HG02678 (cell line): ENCODE measurements around the gene DNAH7.
A peak's percentile ranks its signal among the peaks of the same experiment; 100 is the strongest.

ENCODE experiments used
- ATAC-seq: cut with Tn5 transposase; IDR thresholded peaks from one replicate; pipeline ENCODE4 v1.9.1; 2021; ENCODE audit warnings: mild to moderate bottlenecking, moderate library complexity; ENCODE audit not compliant: unreplicated experiment

DNAH7 gene

GRCh38 chr2:196079052-196079451 lies 10.4 kb upstream of the DNAH7 start:
- no peak for ATAC-seq

- no peak for ATAC-seq
These were observed 9.2 kb upstream of the DNAH7 start for GRCh38 chr2:196077821-196078220.

GRCh38 chr2:196076778-196077568 lies 8.3 kb upstream of the DNAH7 start:
- peak; percentile 49 for ATAC-seq

- ATAC-seq = no peak
These were observed 6.6 kb upstream of the DNAH7 start for GRCh38 chr2:196075196-196075595.

GRCh38 chr2:196074631-196075030 lies 6.0 kb upstream of the DNAH7 start:
- ATAC-seq = no peak

GRCh38 chr2:196073521-196073920 lies 4.9 kb upstream of the DNAH7 start:
- no peak for ATAC-seq

GRCh38 chr2:196067088-196067382 lies 1.6 kb downstream of the DNAH7 start:
- ATAC-seq = no peak

- ATAC-seq = no peak
These were observed 2.1 kb downstream of the DNAH7 start for GRCh38 chr2:196066291-196067087.

- ATAC-seq = no peak
These were observed 4.9 kb downstream of the DNAH7 start for GRCh38 chr2:196063773-196064172.

- ATAC-seq = no peak
These were observed 9.1 kb downstream of the DNAH7 start for GRCh38 chr2:196059491-196059960.

GRCh38 chr2:196054631-196055030 lies 14.0 kb downstream of the DNAH7 start:
- ATAC-seq = no peak

GRCh38 chr2:196046123-196046917 lies 22.3 kb downstream of the DNAH7 start:
- peak; percentile 72 for ATAC-seq

- ATAC-seq = no peak
These were observed 26.9 kb downstream of the DNAH7 start for GRCh38 chr2:196041786-196042185.

GRCh38 chr2:196040218-196040617 lies 28.4 kb downstream of the DNAH7 start:
- no peak for ATAC-seq

- ATAC-seq = no peak
These were observed 32.2 kb downstream of the DNAH7 start for GRCh38 chr2:196036442-196036841.

- no peak for ATAC-seq
These were observed 50.6 kb downstream of the DNAH7 start for GRCh38 chr2:196018037-196018436.

GRCh38 chr2:196012314-196012713 lies 56.3 kb downstream of the DNAH7 start:
- ATAC-seq = no peak

GRCh38 chr2:196000551-196000950 lies 68.1 kb downstream of the DNAH7 start:
- ATAC-seq = no peak

- no peak for ATAC-seq
These were observed 70.6 kb downstream of the DNAH7 start for GRCh38 chr2:195998070-195998469.

GRCh38 chr2:195995499-195995898 lies 73.1 kb downstream of the DNAH7 start:
- no peak for ATAC-seq

GRCh38 chr2:195993623-195994022 lies 75.0 kb downstream of the DNAH7 start:
- ATAC-seq = no peak
